SK-N-SH treated with all-trans-retinoic acid at 6 μM for 48 hours (cell line): ENCODE results near the gene CD68.

Source experiments
- ARNTL ChIP-seq: fragments of 450-650 bp; formaldehyde crosslinking; IDR thresholded peaks from 2 replicates; pipeline ENCODE4 v1.5.0; 2020; ENCODE audit warnings: low read depth, mild to moderate bottlenecking, moderate library complexity, borderline replicate concordance
- BACH2 ChIP-seq: fragments of 250-450 bp; sonication (Bioruptor Pico); IDR thresholded peaks from 2 replicates; pipeline ENCODE4 v1.9.0; 2021; ENCODE audit warnings: mild to moderate bottlenecking, borderline replicate concordance
- RARB ChIP-seq: fragments of 250-450 bp; sonication (Bioruptor Pico); IDR thresholded peaks from 2 replicates; pipeline ENCODE4 v1.8.0; 2021; ENCODE audit warnings: mild to moderate bottlenecking, moderate library complexity
- ZFP3 ChIP-seq: fragments of 250-450 bp; sonication (Bioruptor Pico); IDR thresholded peaks from 2 replicates; pipeline ENCODE4 v1.5.0; 2020; ENCODE audit warnings: mild to moderate bottlenecking, moderate library complexity
- ZFP30 ChIP-seq: fragments of 450-650 bp; formaldehyde crosslinking; IDR thresholded peaks from 2 replicates; pipeline ENCODE4 v1.5.0; 2022; ENCODE audit warnings: mild to moderate bottlenecking, moderate library complexity
- ZNF565 ChIP-seq: fragments of 450-650 bp; formaldehyde crosslinking; conservative IDR thresholded peaks from 2 replicates; pipeline ENCODE4 v1.5.0; 2020; ENCODE audit warnings: low read depth, mild to moderate bottlenecking, moderate library complexity
- ZNF8 ChIP-seq: fragments of 450-650 bp; formaldehyde crosslinking; IDR thresholded peaks from 2 replicates; pipeline ENCODE4 v1.5.0; 2020; ENCODE audit warnings: mild to moderate bottlenecking, moderate library complexity
- TF ChIP-seq, protein P1 (sequence below): fragments of 250-450 bp; sonication (Bioruptor Pico); IDR thresholded peaks from 2 replicates; pipeline ENCODE4 v1.8.0; 2020; ENCODE audit warnings: mild to moderate bottlenecking, moderate library complexity, borderline replicate concordance
- TF ChIP-seq, protein P2 (sequence below): fragments of 250-450 bp; sonication (Bioruptor Pico); IDR thresholded peaks from 2 replicates; pipeline ENCODE4 v1.5.1; 2021; ENCODE audit warnings: mild to moderate bottlenecking, moderate library complexity

DNA sequence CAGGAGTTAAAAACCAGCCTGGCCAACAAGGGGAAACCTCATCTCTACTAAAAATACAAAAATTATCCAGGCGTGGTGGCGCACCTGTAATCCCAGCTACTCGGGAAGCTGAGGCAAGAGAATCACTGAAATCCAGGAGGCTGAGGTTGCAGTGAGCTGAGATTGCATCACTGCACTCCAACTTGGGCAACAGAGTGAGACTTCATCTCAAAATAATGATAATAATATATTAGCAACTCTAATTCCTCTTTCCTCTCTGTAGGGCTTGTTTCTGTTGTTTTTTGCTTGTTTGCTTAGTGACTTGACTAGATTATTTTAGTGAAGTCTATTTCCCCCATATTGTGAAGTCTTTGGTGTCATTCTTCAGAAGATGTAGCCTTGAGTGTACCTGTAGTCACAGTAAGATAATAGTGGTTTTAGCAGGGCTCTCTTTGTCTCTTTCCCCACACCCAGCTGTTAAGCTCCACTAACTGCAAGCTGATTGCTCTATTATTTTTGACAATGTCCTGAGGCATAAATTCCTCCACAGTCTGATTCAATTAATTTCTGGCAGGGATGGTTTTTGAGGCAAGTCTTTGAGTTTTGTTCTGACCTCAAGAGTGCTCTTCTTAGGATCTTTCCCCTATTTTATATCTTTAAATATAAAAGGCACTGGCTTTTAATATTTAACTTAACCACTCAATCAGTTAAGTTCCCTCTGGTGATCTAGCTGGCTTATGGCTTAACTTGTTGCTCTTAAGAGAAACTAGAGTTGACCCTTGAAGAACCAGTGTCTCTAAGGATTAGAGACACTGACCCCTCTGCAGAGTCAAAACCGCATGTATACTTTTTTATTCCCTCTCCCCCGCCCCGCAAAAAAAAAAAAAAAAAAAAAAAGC lies 49.2 kb upstream of the CD68 start:
- TF ChIP-seq ZFP30, result no peak
- no peak for TF ChIP-seq ZFP3 (CRISPR knock-in tag)
- TF ChIP-seq ARNTL (CRISPR knock-in tag), result no peak
- TF ChIP-seq, protein P1, sequence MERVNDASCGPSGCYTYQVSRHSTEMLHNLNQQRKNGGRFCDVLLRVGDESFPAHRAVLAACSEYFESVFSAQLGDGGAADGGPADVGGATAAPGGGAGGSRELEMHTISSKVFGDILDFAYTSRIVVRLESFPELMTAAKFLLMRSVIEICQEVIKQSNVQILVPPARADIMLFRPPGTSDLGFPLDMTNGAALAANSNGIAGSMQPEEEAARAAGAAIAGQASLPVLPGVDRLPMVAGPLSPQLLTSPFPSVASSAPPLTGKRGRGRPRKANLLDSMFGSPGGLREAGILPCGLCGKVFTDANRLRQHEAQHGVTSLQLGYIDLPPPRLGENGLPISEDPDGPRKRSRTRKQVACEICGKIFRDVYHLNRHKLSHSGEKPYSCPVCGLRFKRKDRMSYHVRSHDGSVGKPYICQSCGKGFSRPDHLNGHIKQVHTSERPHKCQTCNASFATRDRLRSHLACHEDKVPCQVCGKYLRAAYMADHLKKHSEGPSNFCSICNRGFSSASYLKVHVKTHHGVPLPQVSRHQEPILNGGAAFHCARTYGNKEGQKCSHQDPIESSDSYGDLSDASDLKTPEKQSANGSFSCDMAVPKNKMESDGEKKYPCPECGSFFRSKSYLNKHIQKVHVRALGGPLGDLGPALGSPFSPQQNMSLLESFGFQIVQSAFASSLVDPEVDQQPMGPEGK, result no peak
- TF ChIP-seq BACH2, result no peak
- TF ChIP-seq, protein P2, sequence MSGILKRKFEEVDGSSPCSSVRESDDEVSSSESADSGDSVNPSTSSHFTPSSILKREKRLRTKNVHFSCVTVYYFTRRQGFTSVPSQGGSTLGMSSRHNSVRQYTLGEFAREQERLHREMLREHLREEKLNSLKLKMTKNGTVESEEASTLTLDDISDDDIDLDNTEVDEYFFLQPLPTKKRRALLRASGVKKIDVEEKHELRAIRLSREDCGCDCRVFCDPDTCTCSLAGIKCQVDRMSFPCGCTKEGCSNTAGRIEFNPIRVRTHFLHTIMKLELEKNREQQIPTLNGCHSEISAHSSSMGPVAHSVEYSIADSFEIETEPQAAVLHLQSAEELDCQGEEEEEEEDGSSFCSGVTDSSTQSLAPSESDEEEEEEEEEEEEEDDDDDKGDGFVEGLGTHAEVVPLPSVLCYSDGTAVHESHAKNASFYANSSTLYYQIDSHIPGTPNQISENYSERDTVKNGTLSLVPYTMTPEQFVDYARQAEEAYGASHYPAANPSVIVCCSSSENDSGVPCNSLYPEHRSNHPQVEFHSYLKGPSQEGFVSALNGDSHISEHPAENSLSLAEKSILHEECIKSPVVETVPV (CRISPR knock-in tag), result no peak
- TF ChIP-seq RARB, result no peak
- TF ChIP-seq ZNF565 (CRISPR knock-in tag), result no peak
- TF ChIP-seq ZNF8 (CRISPR knock-in tag), result no peak
